GM18519 (cell line): ENCODE measurements around the gene PVRIG.
"Not testable (repeated sequence)": the region's sequence is repeated elsewhere in the genome, so short reads cannot be mapped to it uniquely, and the experiment has no call there.

Source experiments
- ATAC-seq: cut with Tn5 transposase; IDR thresholded peaks from one replicate; pipeline ENCODE4 v1.9.1; 2021; ENCODE audit warnings: mild to moderate bottlenecking, moderate library complexity; ENCODE audit not compliant: unreplicated experiment, low FRiP score

PVRIG gene

DNA sequence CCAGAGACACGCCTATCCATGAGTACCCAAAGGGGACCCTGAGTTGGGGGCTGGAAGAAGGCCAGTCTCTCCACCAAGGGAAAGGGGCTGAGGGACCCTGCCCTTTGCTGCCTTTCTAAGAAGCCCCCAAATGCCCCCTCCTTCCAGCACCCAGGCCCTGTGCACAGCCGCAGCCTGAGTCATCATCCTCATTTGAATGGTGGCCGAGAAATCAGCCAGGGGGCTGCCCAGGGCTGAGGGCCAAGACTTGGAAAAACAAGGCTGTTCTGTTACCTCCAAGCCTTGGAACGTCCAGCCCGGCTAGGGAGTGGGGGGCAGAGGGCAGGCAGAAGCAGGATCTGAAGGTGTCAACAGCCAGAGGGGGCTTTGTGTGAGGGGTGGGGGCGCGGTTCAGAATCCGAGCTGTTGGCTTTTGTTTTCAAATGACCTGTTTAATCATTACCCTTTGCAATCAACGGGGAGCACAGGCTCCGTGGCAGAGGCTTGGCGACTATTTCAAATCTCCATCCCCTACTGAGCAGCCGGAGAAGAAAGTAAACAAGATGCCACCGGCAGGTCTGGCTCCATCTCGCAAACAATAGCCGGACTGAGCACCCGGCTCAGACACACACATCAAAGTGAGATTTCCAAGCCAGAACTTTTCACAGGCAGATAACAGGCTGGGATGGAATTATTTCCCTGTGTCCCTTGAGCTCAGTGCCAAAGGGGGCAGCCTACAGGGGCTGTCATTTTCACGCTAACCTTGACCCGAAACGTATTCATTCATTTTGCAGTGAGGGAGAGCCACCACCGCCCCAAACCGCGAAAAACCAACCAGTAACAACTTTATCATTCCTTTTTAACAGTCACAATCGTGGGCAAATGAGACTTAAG lies 50.5 kb downstream of the PVRIG start:
- ATAC-seq: not testable (repeated sequence)
